Caco-2 (cell line): ENCODE measurements around the gene NKX1-1. TPM values are rescaled to one million over a fixed set of nuclear protein-coding genes. Genes with fewer than 3 reads are reported as not detected.

Experiments used
- BruUV-seq: library from RNA; stranded (reverse); fragments of 400-500 nt; replicated peaks from 2 replicates; lab custom pipeline; 2021; lab: Mats Ljungman, UMichigan
- CTCF ChIA-PET: fragments of 300-600 bp; sonication (Branson Sonifier 250); formaldehyde crosslinking; loops from one replicate; lab custom pipeline; 2022; ENCODE audit warnings: antibody characterized with exemption; lab: Charles Lee
- POLR2A ChIA-PET: fragments of 300-600 bp; sonication (Branson Sonifier 250); formaldehyde crosslinking; loops from one replicate; lab custom pipeline; 2022; ENCODE audit warnings: antibody characterized with exemption; lab: Charles Lee
- DNase-seq, 2 experiments: peaks; one replicate each; pipeline versions ENCODE4 v3.0.0 to v3.0.0-alpha.2; 2020 to 2022
- H3K27me3 ChIP-seq: replicated peaks from 2 replicates; pipeline ENCODE4 v1.6.0; 2011; ENCODE audit warnings: low read length; ENCODE audit not compliant: control insufficient read depth, insufficient read depth
- H3K36me3 ChIP-seq: 2 replicates; pipeline ENCODE4 v1.5.1; 2011; ENCODE audit warnings: low read length; ENCODE audit not compliant: control insufficient read depth, insufficient read depth
- H3K4me1 ChIP-seq: fragments of 250-450 bp; sonication (Bioruptor Pico); 2 replicates; pipeline ENCODE4 v1.5.1; 2020; ENCODE audit warnings: mild to moderate bottlenecking
- H3K4me3 ChIP-seq: 2 replicates; pipeline ENCODE4 v1.5.1; 2011; ENCODE audit warnings: low read depth, mild to moderate bottlenecking, control low read depth, low read length
- H3K9me3 ChIP-seq: fragments of 250-450 bp; sonication (Bioruptor Pico); 2 replicates; pipeline ENCODE4 v1.5.1; 2020; ENCODE audit warnings: mild to moderate bottlenecking, moderate library complexity
- H3K27ac Mint-ChIP-seq: one replicate; pipeline ENCODE4 v1.8.0; 2022; ENCODE audit warnings: mixed read lengths; ENCODE audit not compliant: unreplicated experiment
- H3K27me3 Mint-ChIP-seq: one replicate; pipeline ENCODE4 v1.8.0; 2022; ENCODE audit warnings: mixed read lengths; ENCODE audit not compliant: insufficient read depth, unreplicated experiment
- H3K36me3 Mint-ChIP-seq: one replicate; pipeline ENCODE4 v1.8.0; 2022; ENCODE audit warnings: mild to moderate bottlenecking, mixed read lengths; ENCODE audit not compliant: insufficient read depth, unreplicated experiment
- H3K4me1 Mint-ChIP-seq: one replicate; pipeline ENCODE4 v1.8.0; 2022; ENCODE audit warnings: low read depth, mixed read lengths; ENCODE audit not compliant: unreplicated experiment
- H3K4me3 Mint-ChIP-seq: one replicate; pipeline ENCODE4 v1.8.0; 2022; ENCODE audit warnings: mild to moderate bottlenecking, moderate library complexity, mixed read lengths; ENCODE audit not compliant: unreplicated experiment
- H3K9me3 Mint-ChIP-seq: one replicate; pipeline ENCODE4 v1.8.0; 2022; ENCODE audit warnings: mixed read lengths; ENCODE audit not compliant: unreplicated experiment
- CTCF ChIP-seq, 2 experiments: fragments of 200-600 bp in 1 of 2; IDR thresholded peaks; 1 replicate in 1 of 2; 2 replicates in 1 of 2; pipeline versions ENCODE4 v1.5.1 to v1.8.0; 2011 to 2022; ENCODE audit warnings: antibody characterized with exemption in 1 of 2, control low read depth in 1 of 2, inconsistent platforms in 1 of 2, low read depth in 1 of 2, low read length in 1 of 2, mild to moderate bottlenecking in 1 of 2, moderate library complexity in 1 of 2; ENCODE audit not compliant: insufficient read depth in 1 of 2, severe bottlenecking in 1 of 2, unreplicated experiment in 1 of 2
- intact Hi-C: fragments of 100-400 bp; cut with micrococcal nuclease; formaldehyde crosslinking; loops from one replicate; pipeline ENCODE4 v1.10.0; 2022; ENCODE audit not compliant: unreplicated experiment
- total RNA-seq: library from RNA; stranded (reverse); gene quantifications from 2 replicates; pipeline ENCODE4 v1.2.3, GENCODE V29; 2022

The NKX1-1 gene
- total RNA-seq, 1 experiment from 2014 or later: not detected

GRCh38 chr4:1376841-1377605 is 29.2 kb downstream of the NKX1-1 start:
- H3K27me3 Mint-ChIP-seq: no peaks in the 10 kb centered on the region
- ChIA-PET CTCF (no interaction called here), POLR2A (no interaction called here)
- intact Hi-C loops: no loop called here
- peak in 1 of 2 experiments; percentile 23 for TF ChIP-seq CTCF (IDR thresholded peaks at IDR 0.05; ENCODE audit: insufficient read depth in 1 of 2, low read depth in 1 of 2, low read length in 1 of 2, severe bottlenecking in 1 of 2, unreplicated experiment in 1 of 2)
- no peak overlapping the region for H3K4me3 Mint-ChIP-seq
- BruUV-seq: no TSS peak
- no peaks in the 10 kb centered on the region for H3K27me3 ChIP-seq
- no peak overlapping the region for H3K4me3 ChIP-seq
- H3K4me1 ChIP-seq: no peaks in the 10 kb centered on the region
- DNase-seq: peak in 1 of 2 experiments; percentile 26
- no peaks in the 10 kb centered on the region for H3K9me3 ChIP-seq
- H3K4me1 Mint-ChIP-seq: no peaks in the 10 kb centered on the region
- no peaks in the 10 kb centered on the region for H3K9me3 Mint-ChIP-seq
- no peaks in the 10 kb centered on the region for H3K36me3 ChIP-seq
- H3K27ac Mint-ChIP-seq: no peak overlapping the region
- peaks cover 4% of the 10 kb centered on the region for H3K36me3 Mint-ChIP-seq

- Histone ChIP-seq H3K36me3 (no peaks in the 10 kb centered on the region), H3K27me3 (no peaks in the 10 kb centered on the region), H3K9me3 (no peaks in the 10 kb centered on the region), H3K4me1 (no peaks in the 10 kb centered on the region), H3K4me3 (no peak overlapping the region)
- Mint-ChIP-seq H3K4me1 (no peaks in the 10 kb centered on the region), H3K4me3 (no peak overlapping the region), H3K36me3 (peaks cover 8% of the 10 kb centered on the region), H3K27ac (no peak overlapping the region), H3K9me3 (no peaks in the 10 kb centered on the region), H3K27me3 (no peaks in the 10 kb centered on the region)
- ChIA-PET CTCF (no interaction called here), POLR2A (no interaction called here)
- peak in 1 of 2 experiments; percentile 14 for DNase-seq
- no TSS peak for BruUV-seq
- no peak for TF ChIP-seq CTCF (IDR thresholded peaks at IDR 0.05; ENCODE audit: insufficient read depth in 1 of 2, low read depth in 1 of 2, low read length in 1 of 2, severe bottlenecking in 1 of 2, unreplicated experiment in 1 of 2)
- intact Hi-C loops: no loop called here
Measured at GRCh38 chr4:1376391-1376840, 29.8 kb downstream of the NKX1-1 start.

GRCh38 chr4:1375761-1376322 is 30.4 kb downstream of the NKX1-1 start:
- H3K4me3 Mint-ChIP-seq: no peak overlapping the region
- DNase-seq: peak in 1 of 2 experiments; percentile 14
- H3K9me3 ChIP-seq: no peaks in the 10 kb centered on the region
- H3K4me3 ChIP-seq: no peak overlapping the region
- H3K27ac Mint-ChIP-seq: no peak overlapping the region
- H3K9me3 Mint-ChIP-seq: no peaks in the 10 kb centered on the region
- TF ChIP-seq CTCF (IDR thresholded peaks at IDR 0.05; ENCODE audit: insufficient read depth in 1 of 2, low read depth in 1 of 2, low read length in 1 of 2, severe bottlenecking in 1 of 2, unreplicated experiment in 1 of 2): no peak
- intact Hi-C loops: no loop called here
- peaks cover 14% of the 10 kb centered on the region for H3K36me3 Mint-ChIP-seq
- ChIA-PET CTCF (no interaction called here), POLR2A (no interaction called here)
- H3K27me3 Mint-ChIP-seq: no peaks in the 10 kb centered on the region
- no peaks in the 10 kb centered on the region for H3K4me1 ChIP-seq
- H3K27me3 ChIP-seq: no peaks in the 10 kb centered on the region
- peaks cover 4% of the 10 kb centered on the region for H3K4me1 Mint-ChIP-seq
- no TSS peak for BruUV-seq
- no peaks in the 10 kb centered on the region for H3K36me3 ChIP-seq
